ENCODE measurements around the gene SLC9B2. TPM values are rescaled to one million over a fixed set of nuclear protein-coding genes. Genes with fewer than 3 reads are reported as not detected.
"Not testable (repeated sequence)": the region's sequence is repeated elsewhere in the genome, so short reads cannot be mapped to it uniquely, and the experiment has no call there.

SLC9B2 gene
- polyA plus RNA-seq, 3 donors, result 0.38 to 0.59 (median 0.48) TPM

DNA sequence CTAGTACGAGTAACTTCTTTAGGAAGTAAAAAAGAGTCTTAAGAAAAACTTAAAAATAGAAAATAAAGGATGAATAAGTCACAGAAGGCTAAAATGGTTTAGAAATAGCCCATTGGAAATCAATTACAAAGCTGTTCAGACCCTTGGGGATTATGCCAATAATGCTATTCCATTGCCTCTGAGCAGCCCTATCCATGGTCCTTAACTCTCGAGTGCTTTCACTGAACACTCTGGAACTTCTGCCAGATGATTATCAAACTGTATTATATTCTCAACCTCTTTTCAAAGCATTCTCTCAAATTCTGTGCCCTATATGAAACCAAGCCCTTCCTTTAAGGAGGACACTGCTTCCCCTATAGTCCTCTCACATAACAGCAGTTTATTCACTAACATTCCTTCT lies 74.0 kb downstream of the SLC9B2 start:
- no peak for DNase-seq
- Histone ChIP-seq H3K27me3 (ENCODE audit: control insufficient read depth in 2 of 2, insufficient read depth in 2 of 2, low read length in 2 of 2) (no peaks in the 10 kb centered on the region), H3K9ac (ENCODE audit: insufficient read depth, low read length, poor library complexity, severe bottlenecking) (no peak overlapping the region), H3K4me2 (replicated peaks; ENCODE audit: extremely low read depth, low read length, poor library complexity, severe bottlenecking) (no peak overlapping the region), H3K9me3 (replicated peaks in 1 of 2; ENCODE audit: control insufficient read depth in 1 of 2, insufficient read depth in 1 of 2, low read length in 2 of 2) (peaks cover 0 to 8% of the 10 kb centered on the region in 2 donors), H3K4me1 (ENCODE audit: control insufficient read depth in 1 of 2, insufficient read depth in 2 of 2, low read length in 2 of 2) (no peaks in the 10 kb centered on the region), H3K36me3 (replicated peaks in 1 of 2; ENCODE audit: control insufficient read depth in 1 of 2, insufficient read depth in 2 of 2, low read length in 2 of 2) (no peaks in the 10 kb centered on the region), H3K27ac (ENCODE audit: low read depth in 1 of 2, low read length in 2 of 2) (no peak overlapping the region), H3K4me3 (replicated peaks in 1 of 3; ENCODE audit: low read depth in 2 of 3, low read length in 3 of 3) (no peak overlapping the region), H4K20me1 (ENCODE audit: insufficient read depth, low read length) (no peaks in the 10 kb centered on the region), H3K79me2 (ENCODE audit: insufficient read depth, low read length) (no peaks in the 10 kb centered on the region), H2AFZ (ENCODE audit: insufficient read depth, low read depth, low read length, poor library complexity, severe bottlenecking) (no peak overlapping the region)
- H3K4me1 Mint-ChIP-seq, result no peaks in the 10 kb centered on the region
- no peak overlapping the region for H3K27ac Mint-ChIP-seq
- 100% methylated on average over 1 of the region's 2 CpGs for WGBS (ENCODE audit: insufficient coverage)
- H3K27me3 Mint-ChIP-seq (ENCODE audit: low read depth in 3 of 3), result peaks cover 0 to 1% (median 0%) of the 10 kb centered on the region in 3 donors
- peaks cover under 1 to 9% (median 7%) of the 10 kb centered on the region in 7 donors for H3K9me3 Mint-ChIP-seq
- intact Hi-C loops (cut with micrococcal nuclease), result no loop called here
- TF ChIP-seq, protein P1, sequence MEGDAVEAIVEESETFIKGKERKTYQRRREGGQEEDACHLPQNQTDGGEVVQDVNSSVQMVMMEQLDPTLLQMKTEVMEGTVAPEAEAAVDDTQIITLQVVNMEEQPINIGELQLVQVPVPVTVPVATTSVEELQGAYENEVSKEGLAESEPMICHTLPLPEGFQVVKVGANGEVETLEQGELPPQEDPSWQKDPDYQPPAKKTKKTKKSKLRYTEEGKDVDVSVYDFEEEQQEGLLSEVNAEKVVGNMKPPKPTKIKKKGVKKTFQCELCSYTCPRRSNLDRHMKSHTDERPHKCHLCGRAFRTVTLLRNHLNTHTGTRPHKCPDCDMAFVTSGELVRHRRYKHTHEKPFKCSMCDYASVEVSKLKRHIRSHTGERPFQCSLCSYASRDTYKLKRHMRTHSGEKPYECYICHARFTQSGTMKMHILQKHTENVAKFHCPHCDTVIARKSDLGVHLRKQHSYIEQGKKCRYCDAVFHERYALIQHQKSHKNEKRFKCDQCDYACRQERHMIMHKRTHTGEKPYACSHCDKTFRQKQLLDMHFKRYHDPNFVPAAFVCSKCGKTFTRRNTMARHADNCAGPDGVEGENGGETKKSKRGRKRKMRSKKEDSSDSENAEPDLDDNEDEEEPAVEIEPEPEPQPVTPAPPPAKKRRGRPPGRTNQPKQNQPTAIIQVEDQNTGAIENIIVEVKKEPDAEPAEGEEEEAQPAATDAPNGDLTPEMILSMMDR (IDR thresholded peaks at IDR 0.05), result no peak
- H3K4me3 Mint-ChIP-seq, result no peak overlapping the region
- H3K36me3 Mint-ChIP-seq, result no peaks in the 10 kb centered on the region

DNA sequence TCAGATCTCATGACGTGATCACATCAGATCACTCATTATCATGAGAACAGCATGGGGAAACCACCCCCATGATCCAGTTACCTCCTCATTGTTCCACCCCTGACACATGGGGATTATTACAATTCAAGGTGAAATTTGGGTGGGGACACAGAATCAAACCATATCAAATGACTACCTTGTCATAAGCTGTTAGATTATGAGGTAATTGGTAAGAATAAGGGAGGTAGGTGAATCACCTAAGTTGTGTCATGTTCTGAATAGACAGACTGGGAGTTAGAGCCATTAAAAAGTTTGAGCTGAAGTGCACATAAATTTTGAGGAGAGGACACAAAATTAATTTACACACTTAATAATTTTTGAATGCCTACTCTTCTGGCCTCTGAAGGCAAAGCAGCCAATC lies 81.8 kb downstream of the SLC9B2 start:
- H3K4me3 ChIP-seq (replicated peaks in 1 of 3; ENCODE audit: low read depth in 2 of 3, low read length in 3 of 3), result no peak overlapping the region
- no peaks in the 10 kb centered on the region for H3K4me1 ChIP-seq (ENCODE audit: control insufficient read depth in 1 of 2, insufficient read depth in 2 of 2, low read length in 2 of 2)
- peaks cover 5 to 16% (median 10%) of the 10 kb centered on the region in 7 donors for H3K9me3 Mint-ChIP-seq
- H4K20me1 ChIP-seq (ENCODE audit: insufficient read depth, low read length), result no peaks in the 10 kb centered on the region
- no peaks in the 10 kb centered on the region for H3K79me2 ChIP-seq (ENCODE audit: insufficient read depth, low read length)
- DNase-seq, result no peak
- H3K4me1 Mint-ChIP-seq, result peaks cover 7% of the 10 kb centered on the region
- WGBS (ENCODE audit: insufficient coverage), result no CpG with 5 or more reads among the region's 1 CpG
- peaks cover 0 to 2% (median 0%) of the 10 kb centered on the region in 3 donors for H3K27me3 Mint-ChIP-seq (ENCODE audit: low read depth in 3 of 3)
- H3K4me2 ChIP-seq (replicated peaks; ENCODE audit: extremely low read depth, low read length, poor library complexity, severe bottlenecking), result no peak overlapping the region
- no peak overlapping the region for H2AFZ ChIP-seq (ENCODE audit: insufficient read depth, low read depth, low read length, poor library complexity, severe bottlenecking)
- intact Hi-C loops (cut with micrococcal nuclease), result no loop called here
- H3K27ac ChIP-seq (ENCODE audit: low read depth in 1 of 2, low read length in 2 of 2), result no peak overlapping the region
- H3K9me3 ChIP-seq (replicated peaks in 1 of 2; ENCODE audit: control insufficient read depth in 1 of 2, insufficient read depth in 1 of 2, low read length in 2 of 2), result peaks cover 9 to 10% of the 10 kb centered on the region in 2 donors
- no peaks in the 10 kb centered on the region for H3K36me3 ChIP-seq (replicated peaks in 1 of 2; ENCODE audit: control insufficient read depth in 1 of 2, insufficient read depth in 2 of 2, low read length in 2 of 2)
- H3K4me3 Mint-ChIP-seq, result no peak overlapping the region
- no peaks in the 10 kb centered on the region for H3K36me3 Mint-ChIP-seq
- TF ChIP-seq, protein P1 (IDR thresholded peaks at IDR 0.05), result no peak
- no peak overlapping the region for H3K27ac Mint-ChIP-seq
- no peaks in the 10 kb centered on the region for H3K27me3 ChIP-seq (ENCODE audit: control insufficient read depth in 2 of 2, insufficient read depth in 2 of 2, low read length in 2 of 2)
- H3K9ac ChIP-seq (ENCODE audit: insufficient read depth, low read length, poor library complexity, severe bottlenecking), result no peak overlapping the region

DNA sequence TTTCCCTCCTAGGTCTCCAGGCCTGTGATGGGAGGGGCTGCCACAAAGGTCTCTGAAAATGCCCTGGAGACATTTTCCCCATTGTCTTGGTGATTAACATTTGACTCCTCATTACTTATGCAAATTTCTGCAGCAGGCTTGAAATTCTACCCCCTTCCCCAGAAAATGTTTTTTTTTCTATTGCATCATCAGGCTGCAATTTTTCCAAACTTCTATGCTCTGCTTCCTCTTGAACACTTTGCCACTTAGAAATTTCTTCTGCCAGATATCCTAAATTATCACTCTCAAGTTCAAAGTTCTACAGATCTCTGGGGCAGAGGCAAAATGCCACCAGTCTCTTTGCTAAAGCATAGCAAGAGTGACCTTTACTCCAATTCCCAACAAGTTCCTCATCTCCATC lies 82.6 kb downstream of the SLC9B2 start:
- H3K27ac ChIP-seq (ENCODE audit: low read depth in 1 of 2, low read length in 2 of 2); H3K4me2 ChIP-seq (replicated peaks; ENCODE audit: extremely low read depth, low read length, poor library complexity, severe bottlenecking); H3K4me3 ChIP-seq (replicated peaks in 1 of 3; ENCODE audit: low read depth in 2 of 3, low read length in 3 of 3); H3K4me1 ChIP-seq (ENCODE audit: control insufficient read depth in 1 of 2, insufficient read depth in 2 of 2, low read length in 2 of 2); intact Hi-C loops (cut with micrococcal nuclease); H2AFZ ChIP-seq (ENCODE audit: insufficient read depth, low read depth, low read length, poor library complexity, severe bottlenecking); H3K79me2 ChIP-seq (ENCODE audit: insufficient read depth, low read length); H3K4me1 Mint-ChIP-seq; H3K36me3 ChIP-seq (replicated peaks in 1 of 2; ENCODE audit: control insufficient read depth in 1 of 2, insufficient read depth in 2 of 2, low read length in 2 of 2); H3K9ac ChIP-seq (ENCODE audit: insufficient read depth, low read length, poor library complexity, severe bottlenecking); H3K36me3 Mint-ChIP-seq; H3K4me3 Mint-ChIP-seq; H4K20me1 ChIP-seq (ENCODE audit: insufficient read depth, low read length); H3K27me3 Mint-ChIP-seq (ENCODE audit: low read depth in 3 of 3); DNase-seq; H3K27ac Mint-ChIP-seq; H3K27me3 ChIP-seq (ENCODE audit: control insufficient read depth in 2 of 2, insufficient read depth in 2 of 2, low read length in 2 of 2): not testable (repeated sequence)
- peaks cover 9 to 10% of the 10 kb centered on the region in 2 donors for H3K9me3 ChIP-seq (replicated peaks in 1 of 2; ENCODE audit: control insufficient read depth in 1 of 2, insufficient read depth in 1 of 2, low read length in 2 of 2)
- H3K9me3 Mint-ChIP-seq, result peaks cover 5 to 16% (median 10%) of the 10 kb centered on the region in 7 donors

All from CD14-positive monocyte (primary cell).